ENCODE measurements around the gene HIF3A. TPM values are rescaled to one million over a fixed set of nuclear protein-coding genes. Genes with fewer than 3 reads are reported as not detected.
A peak's percentile ranks its signal among the peaks of the same experiment; 100 is the strongest.

Gene HIF3A
- total RNA-seq, 1 experiment from 2014 or later = not detected

DNA sequence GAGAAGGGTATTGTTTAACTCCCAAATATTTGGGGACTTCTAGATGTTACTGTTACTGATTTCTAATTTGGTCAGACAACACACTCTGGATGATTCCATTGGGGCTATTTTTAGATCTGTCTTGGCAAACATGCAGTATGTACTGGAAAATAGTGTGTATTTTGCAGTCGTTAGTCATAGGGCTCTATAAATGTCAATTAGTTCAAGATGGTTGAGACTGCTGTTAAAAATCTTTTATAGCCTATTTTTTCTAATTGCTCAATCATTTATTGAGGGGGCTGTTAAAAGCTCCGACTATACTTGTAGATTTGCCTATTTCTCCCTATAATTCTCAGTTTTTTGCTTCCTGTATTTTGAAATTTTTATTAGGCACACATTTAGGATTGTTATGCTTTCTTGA, 81.4 kb downstream of the HIF3A start (continued):
- TF ChIP-seq SIN3A (IDR thresholded peaks at IDR 0.05; ENCODE audit: borderline replicate concordance, insufficient read depth, low read depth, low read length) = no peak

DNA sequence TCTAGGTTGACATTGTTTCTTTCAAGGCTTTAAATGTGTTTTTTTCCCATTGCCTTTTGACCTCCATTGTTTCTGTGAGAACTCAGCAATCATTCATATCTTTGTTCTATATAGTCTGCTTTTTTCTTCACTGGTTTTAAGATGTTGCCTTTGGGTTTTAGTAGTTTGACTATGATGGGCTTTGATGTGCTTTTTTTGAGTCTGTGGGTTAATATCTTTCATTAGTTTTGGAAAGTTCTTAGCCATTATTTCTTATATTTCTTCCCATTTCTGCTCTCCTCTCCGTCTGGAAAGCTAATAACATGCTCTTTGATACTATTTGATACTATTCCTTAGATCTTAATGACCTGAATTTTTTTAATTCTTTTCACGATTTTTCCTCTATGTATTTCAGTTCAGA, 83.8 kb downstream of the HIF3A start:
- BruUV-seq (replicated peaks) = TSS peak; percentile 44
- in situ Hi-C loops (cut with HindIII; ENCODE audit: low pct_unique_long_range_greater_than_20kb, low sequenced_read_pairs) (no loop called here), intact Hi-C loops (cut with micrococcal nuclease; ENCODE audit: unreplicated experiment) (no loop called here)
- ATAC-seq (no peak), DNase-seq (ENCODE audit: low read depth, low spot score) (no peak)
- CTCF ChIA-PET = no interaction called here
- no peak for TF ChIP-seq POLR2AphosphoS5 (IDR thresholded peaks at IDR 0.05; ENCODE audit: low read depth, low read length)
- TF ChIP-seq, protein P1, sequence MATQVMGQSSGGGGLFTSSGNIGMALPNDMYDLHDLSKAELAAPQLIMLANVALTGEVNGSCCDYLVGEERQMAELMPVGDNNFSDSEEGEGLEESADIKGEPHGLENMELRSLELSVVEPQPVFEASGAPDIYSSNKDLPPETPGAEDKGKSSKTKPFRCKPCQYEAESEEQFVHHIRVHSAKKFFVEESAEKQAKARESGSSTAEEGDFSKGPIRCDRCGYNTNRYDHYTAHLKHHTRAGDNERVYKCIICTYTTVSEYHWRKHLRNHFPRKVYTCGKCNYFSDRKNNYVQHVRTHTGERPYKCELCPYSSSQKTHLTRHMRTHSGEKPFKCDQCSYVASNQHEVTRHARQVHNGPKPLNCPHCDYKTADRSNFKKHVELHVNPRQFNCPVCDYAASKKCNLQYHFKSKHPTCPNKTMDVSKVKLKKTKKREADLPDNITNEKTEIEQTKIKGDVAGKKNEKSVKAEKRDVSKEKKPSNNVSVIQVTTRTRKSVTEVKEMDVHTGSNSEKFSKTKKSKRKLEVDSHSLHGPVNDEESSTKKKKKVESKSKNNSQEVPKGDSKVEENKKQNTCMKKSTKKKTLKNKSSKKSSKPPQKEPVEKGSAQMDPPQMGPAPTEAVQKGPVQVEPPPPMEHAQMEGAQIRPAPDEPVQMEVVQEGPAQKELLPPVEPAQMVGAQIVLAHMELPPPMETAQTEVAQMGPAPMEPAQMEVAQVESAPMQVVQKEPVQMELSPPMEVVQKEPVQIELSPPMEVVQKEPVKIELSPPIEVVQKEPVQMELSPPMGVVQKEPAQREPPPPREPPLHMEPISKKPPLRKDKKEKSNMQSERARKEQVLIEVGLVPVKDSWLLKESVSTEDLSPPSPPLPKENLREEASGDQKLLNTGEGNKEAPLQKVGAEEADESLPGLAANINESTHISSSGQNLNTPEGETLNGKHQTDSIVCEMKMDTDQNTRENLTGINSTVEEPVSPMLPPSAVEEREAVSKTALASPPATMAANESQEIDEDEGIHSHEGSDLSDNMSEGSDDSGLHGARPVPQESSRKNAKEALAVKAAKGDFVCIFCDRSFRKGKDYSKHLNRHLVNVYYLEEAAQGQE (IDR thresholded peaks at IDR 0.05; ENCODE audit: insufficient read depth in 1 of 2, low read depth in 2 of 2, low read length in 1 of 2) = no peak
- TF ChIP-seq TCF7L2 (IDR thresholded peaks at IDR 0.05; ENCODE audit: low read depth, low read length) = no peak
- TF ChIP-seq, protein P2, sequence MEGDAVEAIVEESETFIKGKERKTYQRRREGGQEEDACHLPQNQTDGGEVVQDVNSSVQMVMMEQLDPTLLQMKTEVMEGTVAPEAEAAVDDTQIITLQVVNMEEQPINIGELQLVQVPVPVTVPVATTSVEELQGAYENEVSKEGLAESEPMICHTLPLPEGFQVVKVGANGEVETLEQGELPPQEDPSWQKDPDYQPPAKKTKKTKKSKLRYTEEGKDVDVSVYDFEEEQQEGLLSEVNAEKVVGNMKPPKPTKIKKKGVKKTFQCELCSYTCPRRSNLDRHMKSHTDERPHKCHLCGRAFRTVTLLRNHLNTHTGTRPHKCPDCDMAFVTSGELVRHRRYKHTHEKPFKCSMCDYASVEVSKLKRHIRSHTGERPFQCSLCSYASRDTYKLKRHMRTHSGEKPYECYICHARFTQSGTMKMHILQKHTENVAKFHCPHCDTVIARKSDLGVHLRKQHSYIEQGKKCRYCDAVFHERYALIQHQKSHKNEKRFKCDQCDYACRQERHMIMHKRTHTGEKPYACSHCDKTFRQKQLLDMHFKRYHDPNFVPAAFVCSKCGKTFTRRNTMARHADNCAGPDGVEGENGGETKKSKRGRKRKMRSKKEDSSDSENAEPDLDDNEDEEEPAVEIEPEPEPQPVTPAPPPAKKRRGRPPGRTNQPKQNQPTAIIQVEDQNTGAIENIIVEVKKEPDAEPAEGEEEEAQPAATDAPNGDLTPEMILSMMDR (IDR thresholded peaks at IDR 0.05) = no peak
- TF ChIP-seq SIN3A (IDR thresholded peaks at IDR 0.05; ENCODE audit: borderline replicate concordance, insufficient read depth, low read depth, low read length) = no peak
- no peaks in the 10 kb centered on the region for H3K4me1 ChIP-seq (ENCODE audit: control insufficient read depth, insufficient read depth, low read length)
- no peak overlapping the region for H3K4me3 ChIP-seq (ENCODE audit: low read depth in 2 of 2, low read length in 2 of 2)
- POLR2A ChIA-PET = no interaction called here
- no peaks in the 10 kb centered on the region for H3K27me3 ChIP-seq (ENCODE audit: control insufficient read depth, insufficient read depth, low read length)
- H3K9me3 ChIP-seq (ENCODE audit: control insufficient read depth, insufficient read depth, low read depth, low read length) = no peaks in the 10 kb centered on the region
- H3K27ac ChIP-seq (ENCODE audit: low read length) = no peak overlapping the region
- peaks cover 8% of the 10 kb centered on the region; the same call in 1 of the 2 replicates for H3K36me3 ChIP-seq (ENCODE audit: control insufficient read depth, insufficient read depth, low read length)

DNA sequence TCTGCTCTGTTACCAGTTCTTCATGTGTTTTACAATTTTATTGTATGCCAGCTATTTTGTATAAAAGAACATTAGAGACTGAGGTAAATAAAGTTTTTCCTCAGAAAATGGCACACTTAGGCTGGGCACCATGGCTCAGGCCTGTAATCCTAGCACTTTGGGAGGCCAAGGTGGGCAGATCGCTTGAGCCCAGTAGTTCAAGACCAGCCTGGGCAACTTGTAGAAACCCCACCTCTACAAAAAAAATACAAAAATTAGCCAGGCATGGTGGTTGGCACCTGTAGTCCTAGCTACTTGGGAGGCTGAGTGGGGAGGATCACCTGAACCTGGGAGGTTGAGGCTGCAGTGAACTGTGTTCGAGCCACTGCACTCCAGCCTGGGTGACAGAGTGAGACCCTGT, 84.5 kb downstream of the HIF3A start:
- Histone ChIP-seq H3K9me3 (ENCODE audit: control insufficient read depth, insufficient read depth, low read depth, low read length) (no peaks in the 10 kb centered on the region), H3K36me3 (ENCODE audit: control insufficient read depth, insufficient read depth, low read length) (peaks cover 8% of the 10 kb centered on the region; the same call in 1 of the 2 replicates), H3K4me3 (ENCODE audit: low read depth in 2 of 2, low read length in 2 of 2) (no peak overlapping the region), H3K27ac (ENCODE audit: low read length) (no peak overlapping the region), H3K4me1 (ENCODE audit: control insufficient read depth, insufficient read depth, low read length) (no peaks in the 10 kb centered on the region), H3K27me3 (ENCODE audit: control insufficient read depth, insufficient read depth, low read length) (no peaks in the 10 kb centered on the region)
- TF ChIP-seq SIN3A (IDR thresholded peaks at IDR 0.05; ENCODE audit: borderline replicate concordance, insufficient read depth, low read depth, low read length) (no peak), POLR2AphosphoS5 (IDR thresholded peaks at IDR 0.05; ENCODE audit: low read depth, low read length) (no peak), TCF7L2 (IDR thresholded peaks at IDR 0.05; ENCODE audit: low read depth, low read length) (no peak)
- TF ChIP-seq, protein P2 (IDR thresholded peaks at IDR 0.05) = no peak
- TF ChIP-seq, protein P1 (IDR thresholded peaks at IDR 0.05; ENCODE audit: insufficient read depth in 1 of 2, low read depth in 2 of 2, low read length in 1 of 2) = no peak
- in situ Hi-C loops (cut with HindIII; ENCODE audit: low pct_unique_long_range_greater_than_20kb, low sequenced_read_pairs) (no loop called here), intact Hi-C loops (cut with micrococcal nuclease; ENCODE audit: unreplicated experiment) (no loop called here)
- no TSS peak for BruUV-seq (replicated peaks)
- CTCF ChIA-PET = no interaction called here
- POLR2A ChIA-PET = no interaction called here
- ATAC-seq = no peak
- no peak for DNase-seq (ENCODE audit: low read depth, low spot score)
